WTC11 (cell line): ENCODE data around the gene AK3. TPM values are rescaled to one million over a fixed set of nuclear protein-coding genes. Genes with fewer than 3 reads are reported as not detected.

ENCODE experiments used
- ATAC-seq: fragments of 200-7000 bp; cut with Tn5 transposase; 2 replicates; pipeline ENCODE4 v1.10.0; 2021; ENCODE audit warnings: mild to moderate bottlenecking, moderate library complexity
- CTCF ChIA-PET: fragments of 300-600 bp; sonication (Branson Sonifier 250); formaldehyde crosslinking; loops from one replicate; lab custom pipeline; 2021; ENCODE audit warnings: antibody characterized with exemption; lab: Charles Lee
- POLR2A ChIA-PET: fragments of 350-600 bp; sonication (Branson Sonifier 250); formaldehyde crosslinking; loops from one replicate; lab custom pipeline; 2021; ENCODE audit warnings: antibody characterized with exemption; lab: Charles Lee
- DNase-seq: peaks from one replicate; pipeline ENCODE4 v3.0.0; 2021; ENCODE audit warnings: low spot score
- H3K27ac Mint-ChIP-seq: 2 replicates; pipeline ENCODE4 v1.8.0; 2021; ENCODE audit warnings: mixed read lengths
- H3K27me3 Mint-ChIP-seq: 2 replicates; pipeline ENCODE4 v1.8.0; 2021; ENCODE audit warnings: low read depth, mild to moderate bottlenecking, moderate library complexity, mixed read lengths
- H3K36me3 Mint-ChIP-seq: 2 replicates; pipeline ENCODE4 v1.8.0; 2021; ENCODE audit warnings: mixed read lengths
- H3K4me1 Mint-ChIP-seq: 2 replicates; pipeline ENCODE4 v1.8.0; 2022; ENCODE audit warnings: mixed read lengths
- H3K4me3 Mint-ChIP-seq: 2 replicates; pipeline ENCODE4 v1.8.0; 2021; ENCODE audit warnings: mild to moderate bottlenecking, moderate library complexity, mixed read lengths
- H3K9me3 Mint-ChIP-seq: 2 replicates; pipeline ENCODE4 v1.8.0; 2021; ENCODE audit warnings: mixed read lengths
- AR ChIP-seq: fragments of 250-450 bp; sonication (Bioruptor Pico); IDR thresholded peaks from 2 replicates; pipeline ENCODE4 v1.9.0; 2021; ENCODE audit warnings: mild to moderate bottlenecking
- CREM ChIP-seq: sonication (generic); formaldehyde crosslinking; IDR thresholded peaks from 2 replicates; pipeline ENCODE4 v1.8.1; 2022; ENCODE audit warnings: mild to moderate bottlenecking, missing genetic modification reagents, moderate library complexity
- E2F4 ChIP-seq: sonication (generic); formaldehyde crosslinking; IDR thresholded peaks from 2 replicates; pipeline ENCODE4 v1.8.1; 2022; ENCODE audit warnings: low read depth, mild to moderate bottlenecking, moderate library complexity, missing genetic modification reagents, borderline replicate concordance
- ERG ChIP-seq: fragments of 250-450 bp; sonication (Bioruptor Pico); IDR thresholded peaks from 2 replicates; pipeline ENCODE4 v1.8.0; 2021; ENCODE audit warnings: mild to moderate bottlenecking
- ESRRA ChIP-seq: sonication (generic); formaldehyde crosslinking; IDR thresholded peaks from 2 replicates; pipeline ENCODE4 v1.8.1; 2022; ENCODE audit warnings: mild to moderate bottlenecking, missing genetic modification reagents, borderline replicate concordance
- FOXP1 ChIP-seq: sonication (generic); formaldehyde crosslinking; IDR thresholded peaks from 2 replicates; pipeline ENCODE4 v1.8.0; 2022; ENCODE audit warnings: missing genetic modification reagents, mild to moderate bottlenecking, moderate library complexity, borderline replicate concordance
- JUN ChIP-seq: sonication (generic); formaldehyde crosslinking; IDR thresholded peaks from 2 replicates; pipeline ENCODE4 v1.8.0; 2023; ENCODE audit warnings: mild to moderate bottlenecking, missing genetic modification reagents
- MXD4 ChIP-seq: fragments of 250-450 bp; sonication (Bioruptor Pico); IDR thresholded peaks from 2 replicates; pipeline ENCODE4 v1.8.0; 2021; ENCODE audit warnings: mild to moderate bottlenecking, moderate library complexity, borderline replicate concordance
- NFYB ChIP-seq: sonication (generic); formaldehyde crosslinking; conservative IDR thresholded peaks from 2 replicates; pipeline ENCODE4 v1.8.0; 2022; ENCODE audit warnings: low read depth, missing genetic modification reagents
- RORB ChIP-seq: fragments of 250-450 bp; sonication (Bioruptor Pico); IDR thresholded peaks from 2 replicates; pipeline ENCODE4 v1.9.0; 2021; ENCODE audit warnings: mild to moderate bottlenecking
- SMAD3 ChIP-seq: sonication (generic); formaldehyde crosslinking; IDR thresholded peaks from 2 replicates; pipeline ENCODE4 v1.8.0; 2022; ENCODE audit warnings: missing genetic modification reagents, mild to moderate bottlenecking, borderline replicate concordance
- SMAD4 ChIP-seq: sonication (generic); formaldehyde crosslinking; IDR thresholded peaks from 2 replicates; pipeline ENCODE4 v1.8.0; 2022; ENCODE audit warnings: mild to moderate bottlenecking, missing genetic modification reagents
- TEAD4 ChIP-seq: sonication (generic); formaldehyde crosslinking; IDR thresholded peaks from 2 replicates; pipeline ENCODE4 v1.8.0; 2022; ENCODE audit warnings: mild to moderate bottlenecking, missing genetic modification reagents
- TP53 ChIP-seq: sonication (generic); formaldehyde crosslinking; IDR thresholded peaks from 2 replicates; pipeline ENCODE4 v1.8.1; 2023; ENCODE audit warnings: mild to moderate bottlenecking, missing genetic modification reagents
- USF2 ChIP-seq: sonication (generic); formaldehyde crosslinking; IDR thresholded peaks from 2 replicates; pipeline ENCODE4 v1.8.1; 2023; ENCODE audit warnings: mild to moderate bottlenecking, missing genetic modification reagents, moderate library complexity
- ZNF138 ChIP-seq: sonication (generic); formaldehyde crosslinking; conservative IDR thresholded peaks from 2 replicates; pipeline ENCODE4 v1.8.1; 2022; ENCODE audit warnings: mild to moderate bottlenecking, moderate library complexity, missing genetic modification reagents
- ZNF232 ChIP-seq: sonication (generic); formaldehyde crosslinking; IDR thresholded peaks from 2 replicates; pipeline ENCODE4 v1.8.0; 2022; ENCODE audit warnings: mild to moderate bottlenecking, missing genetic modification reagents
- total RNA-seq: library from RNA; stranded (reverse); gene quantifications from 3 replicates; pipeline ENCODE4 v1.2.3, GENCODE V29; 2021
- TF ChIP-seq, protein P1 (sequence below): sonication (generic); formaldehyde crosslinking; IDR thresholded peaks from 2 replicates; pipeline ENCODE4 v1.8.1; 2023; ENCODE audit warnings: mild to moderate bottlenecking, missing genetic modification reagents, moderate library complexity
- TF ChIP-seq, protein P2 (sequence below): sonication (generic); formaldehyde crosslinking; IDR thresholded peaks from 2 replicates; pipeline ENCODE4 v1.8.1; 2023; ENCODE audit warnings: mild to moderate bottlenecking, missing genetic modification reagents
- TF ChIP-seq, protein P3 (sequence below): sonication (generic); formaldehyde crosslinking; IDR thresholded peaks from 2 replicates; pipeline ENCODE4 v1.8.1; 2022; ENCODE audit warnings: mild to moderate bottlenecking, missing genetic modification reagents, moderate library complexity, borderline replicate concordance

Gene AK3
- total RNA-seq, 1 experiment from 2014 or later = 28.5 TPM

- no peak for TF ChIP-seq E2F4 (CRISPR knock-in tag)
- no peak for TF ChIP-seq AR
- TF ChIP-seq, all 79 proteins: peak for 0
These were observed 46.9 kb upstream of the AK3 start (continued) for GRCh38 chr9:4787876-4788275.

DNA sequence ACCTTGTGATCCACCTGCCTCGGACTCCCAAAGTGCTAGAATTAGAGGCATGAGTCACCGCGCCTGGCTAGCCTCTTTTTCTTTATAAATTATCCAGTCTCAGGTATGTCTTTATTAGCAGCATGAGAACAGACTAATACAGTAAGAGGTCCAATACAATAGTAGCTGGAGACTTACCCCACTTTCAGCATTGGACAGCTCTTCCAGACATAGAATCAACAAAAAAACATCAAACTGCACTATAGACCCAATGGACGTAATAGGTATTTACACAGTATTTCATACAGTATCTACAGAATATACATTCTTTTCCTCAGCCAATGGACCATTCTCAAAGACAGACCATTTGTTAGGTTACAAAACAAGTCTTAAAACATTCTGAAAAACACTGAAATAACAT is 45.6 kb upstream of the AK3 start:
- Mint-ChIP-seq H3K4me3 (no peak overlapping the region), H3K4me1 (peaks cover 22% of the 10 kb centered on the region), H3K9me3 (0 out of 2 replicates have a peak, but pooled peaks cover 3% of the 10 kb centered on the region), H3K27me3 (peaks cover 5% of the 10 kb centered on the region), H3K27ac (no peak overlapping the region), H3K36me3 (no peaks in the 10 kb centered on the region)
- no peak for DNase-seq
- CTCF ChIA-PET = interaction anchor here (1.8 kb wide), 1 partner anchor 24 kb away, joined by 4 read pairs; no protein-coding TSS in a partner anchor
- POLR2A ChIA-PET = no interaction called here
- TF ChIP-seq TEAD4 (CRISPR knock-in tag) (no peak), JUN (CRISPR knock-in tag) (no peak), ZNF232 (no peak), NFYB (CRISPR knock-in tag) (no peak), SMAD4 (no peak), MXD4 (CRISPR knock-in tag) (no peak), FOXP1 (CRISPR knock-in tag) (no peak), USF2 (no peak), AR (no peak), SMAD3 (CRISPR knock-in tag) (no peak), RORB (CRISPR knock-in tag) (no peak), ESRRA (no peak), CREM (no peak), ERG (CRISPR knock-in tag) (no peak), ZNF138 (no peak), TP53 (CRISPR knock-in tag) (no peak)
- TF ChIP-seq, protein P1, sequence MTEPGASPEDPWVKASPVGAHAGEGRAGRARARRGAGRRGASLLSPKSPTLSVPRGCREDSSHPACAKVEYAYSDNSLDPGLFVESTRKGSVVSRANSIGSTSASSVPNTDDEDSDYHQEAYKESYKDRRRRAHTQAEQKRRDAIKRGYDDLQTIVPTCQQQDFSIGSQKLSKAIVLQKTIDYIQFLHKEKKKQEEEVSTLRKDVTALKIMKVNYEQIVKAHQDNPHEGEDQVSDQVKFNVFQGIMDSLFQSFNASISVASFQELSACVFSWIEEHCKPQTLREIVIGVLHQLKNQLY (CRISPR knock-in tag) = no peak
- TF ChIP-seq, protein P2, sequence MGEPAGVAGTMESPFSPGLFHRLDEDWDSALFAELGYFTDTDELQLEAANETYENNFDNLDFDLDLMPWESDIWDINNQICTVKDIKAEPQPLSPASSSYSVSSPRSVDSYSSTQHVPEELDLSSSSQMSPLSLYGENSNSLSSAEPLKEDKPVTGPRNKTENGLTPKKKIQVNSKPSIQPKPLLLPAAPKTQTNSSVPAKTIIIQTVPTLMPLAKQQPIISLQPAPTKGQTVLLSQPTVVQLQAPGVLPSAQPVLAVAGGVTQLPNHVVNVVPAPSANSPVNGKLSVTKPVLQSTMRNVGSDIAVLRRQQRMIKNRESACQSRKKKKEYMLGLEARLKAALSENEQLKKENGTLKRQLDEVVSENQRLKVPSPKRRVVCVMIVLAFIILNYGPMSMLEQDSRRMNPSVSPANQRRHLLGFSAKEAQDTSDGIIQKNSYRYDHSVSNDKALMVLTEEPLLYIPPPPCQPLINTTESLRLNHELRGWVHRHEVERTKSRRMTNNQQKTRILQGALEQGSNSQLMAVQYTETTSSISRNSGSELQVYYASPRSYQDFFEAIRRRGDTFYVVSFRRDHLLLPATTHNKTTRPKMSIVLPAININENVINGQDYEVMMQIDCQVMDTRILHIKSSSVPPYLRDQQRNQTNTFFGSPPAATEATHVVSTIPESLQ (CRISPR knock-in tag) = no peak
- TF ChIP-seq, protein P3, sequence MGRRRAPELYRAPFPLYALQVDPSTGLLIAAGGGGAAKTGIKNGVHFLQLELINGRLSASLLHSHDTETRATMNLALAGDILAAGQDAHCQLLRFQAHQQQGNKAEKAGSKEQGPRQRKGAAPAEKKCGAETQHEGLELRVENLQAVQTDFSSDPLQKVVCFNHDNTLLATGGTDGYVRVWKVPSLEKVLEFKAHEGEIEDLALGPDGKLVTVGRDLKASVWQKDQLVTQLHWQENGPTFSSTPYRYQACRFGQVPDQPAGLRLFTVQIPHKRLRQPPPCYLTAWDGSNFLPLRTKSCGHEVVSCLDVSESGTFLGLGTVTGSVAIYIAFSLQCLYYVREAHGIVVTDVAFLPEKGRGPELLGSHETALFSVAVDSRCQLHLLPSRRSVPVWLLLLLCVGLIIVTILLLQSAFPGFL = no peak
- TF ChIP-seq, all 79 proteins: peak for 0
- no peak for ATAC-seq
